ENCODE measurements around the gene RNF169. TPM values are rescaled to one million over a fixed set of nuclear protein-coding genes. Genes with fewer than 3 reads are reported as not detected.

The RNF169 gene
- total RNA-seq, 1 donor from 2014 or later = 21.3 TPM

GRCh38 chr11:74739546-74740270, 8.9 kb upstream of the RNF169 start:
- no peaks in the 10 kb centered on the region for H3K36me3 ChIP-seq
- peaks cover 8% of the 10 kb centered on the region for H3K27me3 ChIP-seq
- H3K9me3 ChIP-seq = no peaks in the 10 kb centered on the region
- DNase-seq = no peak
- H3K27ac ChIP-seq = no peak overlapping the region
- peak; percentile 91 for TF ChIP-seq CTCF (IDR thresholded peaks at IDR 0.05)
- no peaks in the 10 kb centered on the region for H3K4me1 ChIP-seq
- peak; percentile 98 for ATAC-seq
- no peak overlapping the region for H3K4me3 ChIP-seq
- intact Hi-C loops (cut with DNase I) = no loop called here

- ATAC-seq (no peak), DNase-seq (no peak)
- Histone ChIP-seq H3K4me1 (no peaks in the 10 kb centered on the region), H3K9me3 (no peaks in the 10 kb centered on the region), H3K27ac (no peak overlapping the region), H3K27me3 (no peaks in the 10 kb centered on the region), H3K36me3 (no peaks in the 10 kb centered on the region), H3K4me3 (no peak overlapping the region)
- intact Hi-C loops (cut with DNase I) = no loop called here
- TF ChIP-seq CTCF (IDR thresholded peaks at IDR 0.05) = no peak
These were observed 6.6 kb upstream of the RNF169 start for GRCh38 chr11:74742070-74742469.

- no peak for ATAC-seq
- intact Hi-C loops (cut with DNase I) = no loop called here
- Histone ChIP-seq H3K9me3 (no peaks in the 10 kb centered on the region), H3K27me3 (no peaks in the 10 kb centered on the region), H3K4me1 (peaks cover 8% of the 10 kb centered on the region), H3K36me3 (no peaks in the 10 kb centered on the region), H3K27ac (no peak overlapping the region), H3K4me3 (no peak overlapping the region)
- no peak for DNase-seq
- no peak for TF ChIP-seq CTCF (IDR thresholded peaks at IDR 0.05)
These were observed 5.0 kb upstream of the RNF169 start for GRCh38 chr11:74743640-74744039.

- H3K27ac ChIP-seq = no peak overlapping the region
- H3K4me1 ChIP-seq = peaks cover 8% of the 10 kb centered on the region
- H3K9me3 ChIP-seq = no peaks in the 10 kb centered on the region
- TF ChIP-seq CTCF (IDR thresholded peaks at IDR 0.05) = no peak
- intact Hi-C loops (cut with DNase I) = no loop called here
- no peak overlapping the region for H3K4me3 ChIP-seq
- no peak for DNase-seq
- H3K27me3 ChIP-seq = no peaks in the 10 kb centered on the region
- no peak for ATAC-seq
- H3K36me3 ChIP-seq = no peaks in the 10 kb centered on the region
These were observed 4.4 kb upstream of the RNF169 start for GRCh38 chr11:74744277-74744676.

GRCh38 chr11:74746868-74747267, 1.8 kb upstream of the RNF169 start:
- Histone ChIP-seq H3K4me3 (no peak overlapping the region), H3K4me1 (peaks cover 27% of the 10 kb centered on the region), H3K27ac (no peak overlapping the region), H3K9me3 (no peaks in the 10 kb centered on the region), H3K27me3 (no peaks in the 10 kb centered on the region), H3K36me3 (no peaks in the 10 kb centered on the region)
- DNase-seq (no peak), ATAC-seq (no peak)
- no peak for TF ChIP-seq CTCF (IDR thresholded peaks at IDR 0.05)
- intact Hi-C loops (cut with DNase I) = no loop called here
